GM18526 (cell line): ENCODE results near the gene PAN3.

Source experiments
- POLR2A ChIP-seq: IDR thresholded peaks from 3 replicates; pipeline ENCODE4 v1.6.1; 2011; ENCODE audit not compliant: insufficient read length; ENCODE audit errors: extremely low read depth

The PAN3 gene

DNA sequence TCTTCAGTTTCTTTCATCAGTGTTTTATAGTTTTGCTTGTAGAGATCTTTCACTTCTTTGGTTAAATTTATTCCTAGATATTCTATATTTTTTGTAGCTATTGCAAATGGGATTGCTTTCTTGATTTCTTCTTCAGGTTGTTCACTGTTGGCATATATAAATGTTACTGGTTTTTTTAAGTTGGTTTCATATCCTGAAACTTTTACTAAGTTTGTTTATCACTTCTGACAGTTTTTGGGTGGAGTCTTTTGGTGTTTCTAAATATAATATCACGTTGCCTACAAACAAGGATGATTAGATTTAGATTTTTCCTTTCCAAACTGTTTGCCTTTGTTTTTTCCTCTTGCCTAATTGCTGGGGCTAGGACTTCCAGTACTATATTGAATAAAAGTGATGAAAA, 109.7 kb downstream of the PAN3 start:
- TF ChIP-seq POLR2A: no peak

GRCh38 chr13:28250542-28250941, 112.2 kb downstream of the PAN3 start:
- TF ChIP-seq POLR2A: no peak

GRCh38 chr13:28251466-28251865, 113.1 kb downstream of the PAN3 start:
- TF ChIP-seq POLR2A: no peak

DNA sequence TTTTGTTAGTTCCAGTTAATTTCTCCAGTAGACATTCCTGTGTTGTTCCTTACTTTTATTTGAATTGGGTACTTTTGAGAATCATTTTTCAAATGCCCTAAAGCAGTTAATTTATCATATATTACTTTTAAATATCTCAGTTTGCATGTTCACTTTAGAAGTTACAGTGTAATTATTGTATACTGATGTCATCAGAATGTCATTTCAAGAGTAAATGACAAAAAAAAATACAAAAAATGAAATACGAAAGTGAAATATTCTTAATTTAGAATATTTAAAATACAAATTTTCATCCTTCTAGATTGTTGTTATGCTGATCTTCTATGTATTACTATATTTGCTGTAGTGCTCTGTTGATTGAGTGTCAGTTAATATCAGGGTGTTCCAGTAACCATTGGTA, 114.2 kb downstream of the PAN3 start:
- TF ChIP-seq POLR2A: no peak

- TF ChIP-seq POLR2A: no peak
These were observed 119.0 kb downstream of the PAN3 start for GRCh38 chr13:28257305-28257704.

- TF ChIP-seq POLR2A: no peak
These were observed 120.1 kb downstream of the PAN3 start for GRCh38 chr13:28258417-28258816.

DNA sequence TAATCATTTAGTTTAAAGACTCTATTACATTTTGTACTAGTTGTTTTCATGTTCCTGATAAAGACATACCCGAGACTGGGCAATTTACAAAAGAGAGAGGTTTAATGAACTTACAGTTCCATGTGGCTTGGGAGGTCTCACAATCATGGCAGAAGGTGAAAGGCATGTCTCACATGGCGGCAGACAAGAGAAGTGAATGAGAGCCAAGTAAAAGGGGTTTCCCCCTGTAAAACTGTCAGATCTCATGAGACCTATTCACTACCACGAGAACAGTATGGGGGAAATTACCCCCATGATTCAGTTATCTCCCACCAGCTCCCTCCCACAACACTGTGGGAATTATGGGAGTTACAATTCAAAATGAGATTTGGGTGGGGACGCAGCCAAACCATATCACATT, 129.2 kb downstream of the PAN3 start:
- no peak for TF ChIP-seq POLR2A

- TF ChIP-seq POLR2A: no peak
These were observed 130.5 kb downstream of the PAN3 start for GRCh38 chr13:28268800-28269223.

DNA sequence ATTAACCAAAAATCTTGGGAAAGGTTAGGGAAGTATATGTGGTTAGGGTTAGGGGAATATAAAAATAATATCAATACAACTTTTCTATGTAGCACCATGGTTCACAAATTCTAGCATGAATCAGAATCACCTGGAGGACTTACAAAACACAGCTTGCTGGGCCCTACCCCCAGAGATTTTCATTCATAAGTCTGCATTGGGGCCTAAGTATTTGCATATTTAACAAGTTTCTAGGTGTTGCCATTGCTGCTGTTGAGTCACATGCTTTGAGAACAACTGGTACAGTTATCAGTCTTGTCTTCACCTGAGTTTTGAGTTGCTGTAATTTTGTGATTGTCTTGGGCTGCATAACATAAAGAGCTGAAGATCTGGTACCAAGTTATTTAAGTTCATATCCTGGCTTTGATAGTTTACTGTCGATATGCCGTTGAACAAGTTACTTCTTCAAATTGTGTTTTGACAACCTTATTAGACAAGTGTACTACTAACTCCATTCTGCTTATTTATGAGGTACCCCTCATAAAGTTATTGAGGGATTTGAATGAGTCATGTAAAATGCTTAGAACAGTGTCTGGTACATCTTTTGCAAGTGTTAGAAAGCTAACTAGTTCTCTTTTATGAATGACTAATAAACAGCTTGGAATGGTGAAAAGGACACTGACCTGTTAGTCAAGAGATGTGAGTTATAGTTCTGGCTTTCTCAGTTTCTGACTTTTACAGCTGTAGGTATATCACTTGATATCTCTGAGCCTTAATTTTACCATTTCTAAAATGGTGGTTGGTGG, 132.9 kb downstream of the PAN3 start:
- TF ChIP-seq POLR2A: no peak

DNA sequence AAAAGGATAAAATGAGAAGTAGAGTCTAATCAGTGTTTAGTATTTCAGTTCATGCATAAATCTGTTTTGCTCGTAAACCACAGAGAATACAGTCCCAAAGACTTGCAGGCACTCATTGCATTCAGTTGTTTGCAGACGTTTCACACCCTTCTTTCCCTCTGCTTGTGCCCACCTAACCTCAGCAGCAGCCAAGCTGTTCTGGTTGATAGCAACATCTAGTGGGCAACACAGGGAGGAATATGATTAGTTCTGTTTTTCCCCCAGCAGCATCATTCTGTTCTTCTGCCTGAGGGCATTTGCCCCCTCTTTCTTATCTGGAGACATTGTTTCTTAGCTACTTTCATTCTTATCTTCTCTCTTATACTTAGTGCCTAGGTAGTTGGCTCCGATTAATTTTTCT, 135.6 kb downstream of the PAN3 start:
- no peak for TF ChIP-seq POLR2A

DNA sequence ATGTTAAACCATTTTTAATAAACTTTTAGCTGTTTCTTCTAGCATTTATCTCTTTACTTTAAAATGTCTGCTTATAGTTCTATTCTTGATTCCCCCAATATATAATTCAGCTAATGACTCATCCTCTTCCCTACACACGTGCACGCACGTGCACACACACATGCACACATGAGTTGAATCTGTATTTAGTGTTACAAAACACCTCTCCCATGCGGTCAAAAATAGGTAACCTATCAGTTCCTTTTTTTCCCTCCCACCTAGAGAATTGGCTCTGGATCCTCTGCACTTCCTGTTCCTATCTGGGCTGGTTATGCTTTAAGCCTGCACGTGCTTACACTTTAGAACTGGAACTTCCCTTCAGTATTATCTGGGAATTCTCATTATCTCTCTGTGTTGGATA, 144.1 kb downstream of the PAN3 start:
- no peak for TF ChIP-seq POLR2A

- TF ChIP-seq POLR2A: no peak
These were observed 145.3 kb downstream of the PAN3 start for GRCh38 chr13:28283600-28283999.

DNA sequence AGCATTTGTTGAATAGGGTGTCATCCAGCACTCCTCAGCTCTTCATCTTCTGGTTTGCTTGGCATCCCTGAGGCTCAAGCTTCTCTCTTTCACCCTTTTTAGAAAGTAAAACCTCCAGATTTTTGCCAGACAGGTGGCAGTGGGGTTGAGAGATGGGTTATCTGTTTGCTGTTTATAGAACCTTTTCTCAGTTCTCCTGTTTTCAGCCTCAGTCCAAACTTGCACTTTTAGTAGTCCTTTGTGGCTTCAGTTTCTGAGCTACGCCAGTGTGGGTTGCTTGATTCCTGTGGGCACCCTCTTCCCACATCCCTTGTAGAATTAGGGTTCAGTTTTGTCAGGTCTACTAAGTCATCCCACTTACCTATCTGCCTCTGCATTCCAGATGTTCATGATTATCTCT, 147.9 kb downstream of the PAN3 start:
- TF ChIP-seq POLR2A: no peak

DNA sequence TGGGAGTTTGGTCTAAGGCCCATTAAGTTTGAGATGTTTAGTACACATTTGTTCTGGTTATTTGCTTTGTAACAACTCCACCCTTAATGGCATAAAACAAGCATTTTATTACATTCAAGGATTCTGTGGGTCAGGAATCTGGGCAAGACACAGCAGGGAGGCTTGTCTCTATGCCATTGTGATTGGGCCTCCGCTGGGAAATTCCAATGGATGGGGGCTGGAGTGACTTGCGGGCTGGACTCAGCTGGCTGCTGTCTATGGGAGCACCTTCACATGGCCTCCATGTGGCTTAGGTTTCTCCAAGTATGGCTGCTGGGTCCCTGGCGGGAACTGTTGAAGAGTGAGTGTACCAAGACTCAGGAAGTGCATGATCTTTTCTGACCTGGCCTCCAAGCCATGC, 159.0 kb downstream of the PAN3 start:
- no peak for TF ChIP-seq POLR2A

GRCh38 chr13:28299916-28300315, 161.6 kb downstream of the PAN3 start:
- no peak for TF ChIP-seq POLR2A

- TF ChIP-seq POLR2A: no peak
These were observed 163.5 kb downstream of the PAN3 start for GRCh38 chr13:28301839-28302238.

DNA sequence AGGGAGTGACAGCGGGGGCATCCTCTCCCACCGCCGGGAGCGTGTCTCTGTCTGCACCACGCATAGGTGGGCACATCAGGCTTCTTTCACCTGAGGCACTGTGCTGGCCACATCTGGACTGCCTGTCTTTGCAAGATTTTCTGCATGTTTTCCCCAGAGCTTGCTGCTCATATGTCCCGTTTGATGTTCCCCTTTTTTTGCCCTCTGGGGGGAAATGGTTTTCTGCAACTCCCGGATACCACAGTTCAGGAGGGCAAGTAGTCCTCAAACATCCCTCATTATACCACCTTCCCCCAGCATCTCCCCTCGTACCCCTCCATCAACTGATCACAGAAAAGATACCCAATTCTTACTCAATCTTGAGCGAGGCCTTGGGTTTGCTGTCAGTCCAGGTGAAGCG, 168.0 kb downstream of the PAN3 start:
- TF ChIP-seq POLR2A: no peak

DNA sequence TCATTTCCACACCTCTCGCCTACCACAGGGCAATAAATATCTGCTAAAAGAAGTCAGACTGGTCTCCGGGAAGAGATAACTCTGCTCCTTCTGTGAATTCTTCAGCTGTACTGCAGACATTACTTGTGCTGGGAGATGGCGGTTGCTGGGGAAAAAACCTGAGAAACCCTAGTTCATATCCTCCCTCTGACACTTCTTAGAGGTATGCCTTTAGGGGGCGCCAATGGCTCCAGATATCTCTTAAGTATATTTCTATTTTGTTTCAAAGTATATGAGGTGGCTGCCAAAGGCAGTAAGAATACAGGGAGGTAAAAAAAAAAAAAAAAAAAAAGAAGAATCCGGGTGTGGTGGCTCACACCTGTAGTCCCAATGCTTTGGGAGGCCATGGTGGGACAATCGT, 175.2 kb downstream of the PAN3 start:
- no peak for TF ChIP-seq POLR2A

GRCh38 chr13:28314879-28315278, 176.5 kb downstream of the PAN3 start:
- no peak for TF ChIP-seq POLR2A
